ENCODE measurements around the gene LCN2.
"Not testable (repeated sequence)": the region's sequence is repeated elsewhere in the genome, so short reads cannot be mapped to it uniquely, and the experiment has no call there.

LCN2 gene

GRCh38 chr9:128107468-128108268 lies 41.6 kb upstream of the LCN2 start:
- H3K4me3 ChIP-seq (ENCODE audit: low read length): no peak overlapping the region
- no peak for TF ChIP-seq CTCF (conservative IDR thresholded peaks at IDR 0.05; ENCODE audit: low read length)
- DNase-seq (ENCODE audit: low read depth): no peak

GRCh38 chr9:128108269-128109049 lies 40.8 kb upstream of the LCN2 start:
- TF ChIP-seq CTCF (conservative IDR thresholded peaks at IDR 0.05; ENCODE audit: low read length): no peak
- no peak overlapping the region for H3K4me3 ChIP-seq (ENCODE audit: low read length)
- DNase-seq (ENCODE audit: low read depth): no peak

GRCh38 chr9:128109050-128109709 lies 40.1 kb upstream of the LCN2 start:
- no peak overlapping the region for H3K4me3 ChIP-seq (ENCODE audit: low read length)
- no peak for TF ChIP-seq CTCF (conservative IDR thresholded peaks at IDR 0.05; ENCODE audit: low read length)
- DNase-seq (ENCODE audit: low read depth): no peak

GRCh38 chr9:128111726-128112125 lies 37.5 kb upstream of the LCN2 start:
- not testable (repeated sequence) for DNase-seq (ENCODE audit: low read depth); H3K4me3 ChIP-seq (ENCODE audit: low read length)

GRCh38 chr9:128113526-128114325 lies 35.5 kb upstream of the LCN2 start:
- TF ChIP-seq CTCF (conservative IDR thresholded peaks at IDR 0.05; ENCODE audit: low read length): no peak
- H3K4me3 ChIP-seq (ENCODE audit: low read length): no peak overlapping the region
- DNase-seq (ENCODE audit: low read depth): no peak

- H3K4me3 ChIP-seq (ENCODE audit: low read length): no peak overlapping the region
- TF ChIP-seq CTCF (conservative IDR thresholded peaks at IDR 0.05; ENCODE audit: low read length): no peak
- DNase-seq (ENCODE audit: low read depth): no peak
Observed at GRCh38 chr9:128114326-128115186, 34.7 kb upstream of the LCN2 start.
